GM12891 (cell line): Measurements from ENCODE around the gene PRSS1.

ENCODE experiments used
- DNase-seq: peaks from one replicate; pipeline ENCODE4 v3.0.0; 2011; ENCODE audit warnings: low spot score; ENCODE audit not compliant: insufficient read length
- FAIRE-seq: peaks from 2 replicates; lab custom pipeline; 2011; peaks lifted over from hg19 to GRCh38; lab: Jason Lieb, UNC
- PAX5 ChIP-seq: IDR thresholded peaks from 2 replicates; pipeline ENCODE4 v1.6.1; 2011; ENCODE audit warnings: low read length, moderate library complexity, mild to moderate bottlenecking; ENCODE audit not compliant: insufficient read depth, severe bottlenecking
- POLR2A ChIP-seq: IDR thresholded peaks from 2 replicates; pipeline ENCODE4 v1.6.1; 2011; ENCODE audit warnings: low read depth, low read length, control low read depth
- POLR2AphosphoS5 ChIP-seq: IDR thresholded peaks from 2 replicates; pipeline ENCODE4 v1.6.1; 2011; ENCODE audit warnings: low read depth, low read length, control low read depth
- POU2F2 ChIP-seq: IDR thresholded peaks from 2 replicates; pipeline ENCODE4 v1.6.1; 2011; ENCODE audit warnings: low read depth, mild to moderate bottlenecking, control low read depth, low read length, moderate library complexity
- SPI1 ChIP-seq: IDR thresholded peaks from 2 replicates; pipeline ENCODE4 v1.6.1; 2011; ENCODE audit warnings: low read depth, low read length, control low read depth
- TAF1 ChIP-seq: IDR thresholded peaks from 2 replicates; pipeline ENCODE4 v1.6.1; 2011; ENCODE audit warnings: low read depth, low read length, control low read depth

Gene PRSS1

DNA sequence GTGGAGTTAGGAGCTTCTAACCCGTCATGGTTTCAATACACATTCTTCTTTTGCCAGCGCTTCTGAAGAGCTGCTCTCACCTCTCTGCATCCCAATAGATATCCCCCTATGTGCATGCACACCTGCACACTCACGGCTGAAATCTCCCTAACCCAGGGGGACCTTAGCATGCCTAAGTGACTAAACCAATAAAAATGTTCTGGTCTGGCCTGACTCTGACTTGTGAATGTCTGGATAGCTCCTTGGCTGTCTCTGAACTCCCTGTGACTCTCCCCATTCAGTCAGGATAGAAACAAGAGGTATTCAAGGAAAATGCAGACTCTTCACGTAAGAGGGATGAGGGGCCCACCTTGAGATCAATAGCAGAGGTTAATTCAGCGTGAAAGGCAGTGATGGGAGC, 43.9 kb downstream of the PRSS1 start:
- TF ChIP-seq PAX5 (no peak), POU2F2 (no peak), POLR2AphosphoS5 (no peak), SPI1 (no peak), POLR2A (no peak), TAF1 (no peak)
- DNase-seq (no peak), FAIRE-seq (no peak)

DNA sequence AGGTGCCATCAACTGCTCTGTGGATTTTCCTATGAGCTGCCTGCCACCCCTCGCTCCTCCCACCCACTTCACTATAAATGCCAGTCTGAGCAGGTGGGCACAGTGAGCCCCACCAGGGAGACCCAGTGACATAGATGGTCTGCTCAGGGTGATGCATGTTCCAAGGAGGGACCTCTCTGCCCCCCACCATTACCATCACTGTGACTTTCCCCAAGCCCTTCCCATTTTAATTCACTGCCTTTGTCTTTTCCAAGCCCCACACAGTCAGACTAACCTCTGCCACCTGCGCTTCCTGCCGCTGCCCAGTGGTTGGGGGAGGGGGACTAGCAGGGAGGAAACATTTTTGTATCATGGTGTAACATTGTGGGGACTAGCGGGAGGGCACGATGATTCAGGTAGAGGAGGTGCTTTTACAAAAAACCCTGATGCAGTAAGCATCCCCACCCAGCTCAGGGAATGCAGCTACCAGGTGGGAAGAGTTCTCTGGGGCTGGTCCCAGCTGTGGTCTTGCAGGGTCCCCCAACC, 46.1 kb downstream of the PRSS1 start:
- DNase-seq (no peak), FAIRE-seq (no peak)
- TF ChIP-seq TAF1, result no peak
- TF ChIP-seq POLR2A, result no peak

DNA sequence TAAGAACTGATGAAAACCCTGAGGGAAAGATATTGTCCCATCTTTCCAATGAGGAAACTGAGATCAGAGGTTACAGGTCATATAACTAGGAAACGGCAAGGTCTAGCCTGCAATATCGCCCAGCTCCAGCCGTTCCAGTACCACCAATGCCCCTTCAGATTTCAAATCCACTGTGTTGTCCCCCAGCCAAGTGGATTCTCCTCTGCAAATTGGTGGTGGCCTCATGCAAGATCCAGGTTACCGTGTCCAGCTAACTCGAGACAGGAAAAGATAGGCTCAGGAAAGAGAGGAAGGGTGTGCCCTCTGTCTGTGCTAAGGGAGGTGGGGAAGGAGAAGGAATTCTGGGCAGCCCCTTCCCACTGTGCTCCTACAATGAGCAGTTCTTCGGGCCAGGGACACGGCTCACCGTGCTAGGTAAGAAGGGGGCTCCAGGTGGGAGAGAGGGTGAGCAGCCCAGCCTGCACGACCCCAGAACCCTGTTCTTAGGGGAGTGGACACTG, 46.8 kb downstream of the PRSS1 start:
- no peak for TF ChIP-seq POU2F2
- TF ChIP-seq PAX5, result no peak
- TF ChIP-seq POLR2A, result no peak; the same call in 1 of the 2 replicates
- no peak for TF ChIP-seq TAF1
- no peak for TF ChIP-seq POLR2AphosphoS5
- no peak for TF ChIP-seq SPI1
- FAIRE-seq, result no peak
- DNase-seq, result no peak

DNA sequence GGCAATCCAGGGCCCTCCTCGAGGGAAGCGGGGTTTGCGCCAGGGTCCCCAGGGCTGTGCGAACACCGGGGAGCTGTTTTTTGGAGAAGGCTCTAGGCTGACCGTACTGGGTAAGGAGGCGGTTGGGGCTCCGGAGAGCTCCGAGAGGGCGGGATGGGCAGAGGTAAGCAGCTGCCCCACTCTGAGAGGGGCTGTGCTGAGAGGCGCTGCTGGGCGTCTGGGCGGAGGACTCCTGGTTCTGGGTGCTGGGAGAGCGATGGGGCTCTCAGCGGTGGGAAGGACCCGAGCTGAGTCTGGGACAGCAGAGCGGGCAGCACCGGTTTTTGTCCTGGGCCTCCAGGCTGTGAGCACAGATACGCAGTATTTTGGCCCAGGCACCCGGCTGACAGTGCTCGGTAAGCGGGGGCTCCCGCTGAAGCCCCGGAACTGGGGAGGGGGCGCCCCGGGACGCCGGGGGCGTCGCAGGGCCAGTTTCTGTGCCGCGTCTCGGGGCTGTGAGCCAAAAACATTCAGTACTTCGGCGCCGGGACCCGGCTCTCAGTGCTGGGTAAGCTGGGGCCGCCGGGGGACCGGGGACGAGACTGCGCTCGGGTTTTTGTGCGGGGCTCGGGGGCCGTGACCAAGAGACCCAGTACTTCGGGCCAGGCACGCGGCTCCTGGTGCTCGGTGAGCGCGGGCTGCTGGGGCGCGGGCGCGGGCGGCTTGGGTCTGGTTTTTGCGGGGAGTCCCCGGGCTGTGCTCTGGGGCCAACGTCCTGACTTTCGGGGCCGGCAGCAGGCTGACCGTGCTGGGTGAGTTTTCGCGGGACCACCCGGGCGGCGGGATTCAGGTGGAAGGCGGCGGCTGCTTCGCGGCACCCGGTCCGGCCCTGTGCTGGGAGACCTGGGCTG, 47.5 kb downstream of the PRSS1 start:
- FAIRE-seq (no peak), DNase-seq (peak; percentile 43)
- TF ChIP-seq SPI1 (no peak), POLR2A (peak; percentile 39), POLR2AphosphoS5 (0 out of 2 replicates have a peak, but pooled peaks have one; percentile 48), PAX5 (no peak), TAF1 (peak; percentile 18; the same call in 1 of the 2 replicates), POU2F2 (no peak)

DNA sequence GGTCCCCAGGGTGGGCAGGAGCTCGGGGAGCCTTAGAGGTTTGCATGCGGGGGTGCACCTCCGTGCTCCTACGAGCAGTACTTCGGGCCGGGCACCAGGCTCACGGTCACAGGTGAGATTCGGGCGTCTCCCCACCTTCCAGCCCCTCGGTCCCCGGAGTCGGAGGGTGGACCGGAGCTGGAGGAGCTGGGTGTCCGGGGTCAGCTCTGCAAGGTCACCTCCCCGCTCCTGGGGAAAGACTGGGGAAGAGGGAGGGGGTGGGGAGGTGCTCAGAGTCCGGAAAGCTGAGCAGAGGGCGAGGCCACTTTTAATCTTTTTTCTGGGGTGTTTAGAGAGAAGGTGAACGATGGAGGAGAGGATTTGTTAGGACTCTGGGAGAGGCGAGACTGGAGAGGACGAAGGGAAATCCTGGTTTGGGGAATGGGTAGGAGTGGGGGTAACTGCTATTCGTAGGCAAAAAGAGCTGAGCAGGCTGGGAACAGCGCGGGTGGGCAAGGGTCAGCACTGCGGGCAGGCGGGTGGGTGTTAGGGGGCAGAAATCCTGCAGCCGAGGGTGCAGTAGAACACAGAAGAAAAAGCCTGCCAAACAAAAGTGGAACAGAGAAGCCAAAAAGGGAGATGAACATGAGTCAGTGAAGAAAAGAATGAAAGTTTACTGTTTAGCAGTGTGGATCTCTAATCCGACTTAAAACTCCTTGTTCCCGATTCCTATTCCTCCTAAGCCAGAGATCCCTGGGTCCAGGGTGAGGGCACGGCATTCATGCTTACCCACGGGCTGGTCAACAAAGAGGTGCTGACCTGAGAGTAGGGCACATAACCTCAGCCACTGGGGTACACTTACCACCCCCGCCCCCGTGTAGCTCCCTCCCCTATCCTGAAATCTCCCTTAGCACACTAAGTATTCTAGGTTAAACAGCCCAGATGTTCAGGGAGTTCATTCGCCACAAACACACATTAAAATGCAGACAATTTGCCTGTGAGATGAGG, 48.4 kb downstream of the PRSS1 start:
- no peak for DNase-seq
- peak; percentile 82 for FAIRE-seq
- peak; percentile 28; the same call in 1 of the 2 replicates for TF ChIP-seq POLR2AphosphoS5
- TF ChIP-seq TAF1, result 0 out of 2 replicates have a peak, but pooled peaks have one; percentile 8
- no peak for TF ChIP-seq PAX5

DNA sequence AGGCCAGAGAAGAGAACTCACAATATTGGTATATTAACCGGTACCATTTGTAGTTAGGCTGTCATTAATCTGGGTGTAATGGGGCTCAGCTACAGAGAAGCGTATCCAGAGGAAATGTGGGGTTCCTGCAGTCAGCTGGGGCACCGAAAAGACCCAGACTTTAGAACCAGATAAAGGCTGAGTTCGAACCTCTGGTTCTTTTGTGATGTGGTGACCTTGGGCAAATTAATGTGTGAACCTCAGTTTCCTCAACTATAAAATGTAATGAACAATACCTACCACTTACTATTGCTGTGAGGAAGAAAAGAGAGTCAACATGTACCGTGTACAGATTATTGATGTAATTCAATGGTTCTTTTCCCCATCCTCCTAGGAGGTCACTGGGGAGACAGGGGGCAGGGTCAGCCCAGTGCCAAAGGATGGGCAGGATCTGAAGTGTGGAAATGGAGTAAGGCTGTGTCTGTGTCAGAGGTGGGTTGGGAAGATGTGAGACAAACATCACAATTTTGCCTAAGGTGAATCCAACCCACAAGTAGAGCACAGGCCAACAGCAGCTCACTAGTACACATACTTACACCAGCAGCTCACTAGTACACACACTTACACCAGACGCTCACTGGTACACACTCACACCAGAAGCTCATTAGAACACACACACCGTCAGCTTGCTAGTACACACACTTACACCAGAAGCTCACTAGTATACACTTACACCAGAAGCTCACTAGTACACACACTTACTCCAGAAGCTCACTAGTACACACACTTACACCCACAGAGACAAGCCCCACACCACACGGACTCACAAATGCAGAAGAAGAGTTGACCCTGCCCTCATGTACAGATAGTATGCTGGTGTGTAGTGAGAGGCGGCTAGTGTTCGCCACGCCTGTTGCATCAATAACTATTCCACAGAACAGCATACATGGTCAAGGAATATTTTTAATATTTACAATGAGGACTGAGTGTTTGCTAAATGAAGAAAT, 49.5 kb downstream of the PRSS1 start:
- peak; percentile 56 for FAIRE-seq
- no peak for TF ChIP-seq SPI1
- DNase-seq, result no peak

DNA sequence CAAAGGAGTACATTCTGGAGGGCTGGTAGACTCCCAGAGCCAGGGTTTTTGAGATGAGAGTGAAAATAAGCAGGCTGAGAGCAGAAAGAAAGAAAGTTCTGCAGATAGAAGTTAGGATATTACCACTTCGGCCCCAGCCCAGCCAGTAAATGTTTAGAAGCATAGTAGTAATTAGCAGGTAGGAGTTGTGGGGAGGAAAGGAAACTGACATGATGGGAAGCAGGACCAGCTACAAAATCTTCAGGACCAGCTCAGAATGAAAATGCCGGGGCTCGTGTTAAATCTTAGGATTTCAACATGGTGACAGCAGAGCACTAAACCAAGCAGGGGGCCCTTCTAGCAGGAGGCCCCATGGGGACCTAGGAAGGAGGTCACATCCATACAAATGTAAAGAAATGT, 50.2 kb downstream of the PRSS1 start:
- FAIRE-seq (no peak), DNase-seq (no peak)
- TF ChIP-seq SPI1 (no peak), POU2F2 (no peak), TAF1 (no peak), POLR2A (no peak), PAX5 (no peak), POLR2AphosphoS5 (no peak)

DNA sequence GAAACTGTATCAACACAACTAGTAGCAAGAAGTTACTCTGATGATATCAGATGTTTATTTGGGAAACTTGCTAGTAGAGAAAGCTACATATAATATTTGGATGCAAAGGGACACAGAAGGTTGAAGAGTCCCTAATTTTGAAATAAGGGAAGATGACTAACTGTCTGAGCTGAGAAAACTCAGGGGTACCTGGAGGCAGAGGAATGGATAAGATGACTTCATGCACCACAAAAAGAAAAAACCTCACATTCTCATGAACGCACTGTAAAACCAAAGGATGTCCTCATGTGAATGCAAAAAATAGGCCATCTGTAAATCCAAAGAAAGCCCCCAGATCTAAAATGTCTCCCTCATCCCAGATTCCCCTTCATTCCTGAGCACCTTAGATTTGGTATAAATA, 50.8 kb downstream of the PRSS1 start:
- FAIRE-seq (no peak), DNase-seq (no peak)
- TF ChIP-seq POLR2AphosphoS5 (no peak), PAX5 (no peak), TAF1 (no peak), POU2F2 (no peak), POLR2A (no peak), SPI1 (no peak)
